Measurements from ENCODE around the gene RSPH10B.
A peak's percentile ranks its signal among the peaks of the same experiment; 100 is the strongest.
"Not testable (repeated sequence)": the region's sequence is repeated elsewhere in the genome, so short reads cannot be mapped to it uniquely, and the experiment has no call there.

RSPH10B gene

GRCh38 chr7:5970347-5970911 is at the start of gene RSPH10B:
RSPH10B (minus strand) TSS chr7:5970689; CDS start chr7:5967116, 3,573 bp downstream.
- DNase-seq = not testable (repeated sequence)

GRCh38 chr7:6016653-6016966 is 46.1 kb upstream of the RSPH10B start:
- no peak for DNase-seq

GRCh38 chr7:6015917-6016652 is 45.6 kb upstream of the RSPH10B start:
- DNase-seq = no peak

- no peak for DNase-seq
These were observed 42.0 kb upstream of the RSPH10B start for GRCh38 chr7:6012355-6013104.

GRCh38 chr7:6011541-6011940 is 41.1 kb upstream of the RSPH10B start:
- DNase-seq = no peak

- DNase-seq = not testable (repeated sequence)
These were observed 39.9 kb upstream of the RSPH10B start for GRCh38 chr7:6010370-6010769.

GRCh38 chr7:6008668-6009611 is 38.5 kb upstream of the RSPH10B start, which contains the start of the genes AIMP2 and PMS2:
AIMP2 (plus strand) TSS chr7:6009272; CDS start chr7:6009364, 92 bp downstream.
PMS2 (minus strand) TSS chr7:6009049; CDS start chr7:6009019, 30 bp downstream.
- DNase-seq = peak; percentile 98

- DNase-seq = not testable (repeated sequence)
These were observed 37.5 kb upstream of the RSPH10B start for GRCh38 chr7:6007835-6008590.

GRCh38 chr7:6007386-6007785 is 36.9 kb upstream of the RSPH10B start:
- no peak for DNase-seq

GRCh38 chr7:5997210-5997808 is 26.8 kb upstream of the RSPH10B start:
- no peak for DNase-seq

GRCh38 chr7:5987061-5987460 is 16.6 kb upstream of the RSPH10B start:
- DNase-seq = not testable (repeated sequence)

GRCh38 chr7:5979680-5980314 is 9.3 kb upstream of the RSPH10B start:
- not testable (repeated sequence) for DNase-seq

- DNase-seq = not testable (repeated sequence)
These were observed 3.1 kb upstream of the RSPH10B start for GRCh38 chr7:5973580-5973979.

- DNase-seq = not testable (repeated sequence)
These were observed 6.7 kb downstream of the RSPH10B start for GRCh38 chr7:5963810-5964209.

GRCh38 chr7:5963205-5963604 is 7.3 kb downstream of the RSPH10B start:
- DNase-seq = not testable (repeated sequence)

- not testable (repeated sequence) for DNase-seq
These were observed 35.5 kb downstream of the RSPH10B start for GRCh38 chr7:5934945-5935450.

- DNase-seq = not testable (repeated sequence)
These were observed 38.4 kb downstream of the RSPH10B start for GRCh38 chr7:5931905-5932644.

- DNase-seq = not testable (repeated sequence)
These were observed 39.2 kb downstream of the RSPH10B start for GRCh38 chr7:5931250-5931649.

GRCh38 chr7:5930290-5930689 is 40.2 kb downstream of the RSPH10B start:
- DNase-seq = not testable (repeated sequence)

Data from COR-L47 (cell line).